RKO (cell line): ENCODE measurements around the gene DLGAP1.

ENCODE experiments used
- DNase-seq: peaks from one replicate; pipeline ENCODE4 v3.0.0-alpha.2; 2016; ENCODE audit warnings: low spot score

DLGAP1 gene

DNA sequence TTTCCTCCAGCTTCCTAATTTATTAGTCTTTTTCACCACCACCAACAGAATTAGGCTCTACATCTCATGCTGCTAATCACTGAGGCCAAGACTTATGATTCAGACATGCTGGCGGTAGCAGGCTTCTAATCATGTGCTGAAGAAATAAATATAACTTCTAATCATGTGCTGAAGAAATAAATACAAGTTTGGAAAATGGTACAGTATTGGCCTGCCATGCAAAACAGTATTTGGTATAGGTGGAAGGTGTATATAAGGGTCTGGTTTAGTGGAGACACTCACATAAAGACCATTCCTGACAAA, 764.4 kb downstream of the DLGAP1 start:
- no peak for DNase-seq

DNA sequence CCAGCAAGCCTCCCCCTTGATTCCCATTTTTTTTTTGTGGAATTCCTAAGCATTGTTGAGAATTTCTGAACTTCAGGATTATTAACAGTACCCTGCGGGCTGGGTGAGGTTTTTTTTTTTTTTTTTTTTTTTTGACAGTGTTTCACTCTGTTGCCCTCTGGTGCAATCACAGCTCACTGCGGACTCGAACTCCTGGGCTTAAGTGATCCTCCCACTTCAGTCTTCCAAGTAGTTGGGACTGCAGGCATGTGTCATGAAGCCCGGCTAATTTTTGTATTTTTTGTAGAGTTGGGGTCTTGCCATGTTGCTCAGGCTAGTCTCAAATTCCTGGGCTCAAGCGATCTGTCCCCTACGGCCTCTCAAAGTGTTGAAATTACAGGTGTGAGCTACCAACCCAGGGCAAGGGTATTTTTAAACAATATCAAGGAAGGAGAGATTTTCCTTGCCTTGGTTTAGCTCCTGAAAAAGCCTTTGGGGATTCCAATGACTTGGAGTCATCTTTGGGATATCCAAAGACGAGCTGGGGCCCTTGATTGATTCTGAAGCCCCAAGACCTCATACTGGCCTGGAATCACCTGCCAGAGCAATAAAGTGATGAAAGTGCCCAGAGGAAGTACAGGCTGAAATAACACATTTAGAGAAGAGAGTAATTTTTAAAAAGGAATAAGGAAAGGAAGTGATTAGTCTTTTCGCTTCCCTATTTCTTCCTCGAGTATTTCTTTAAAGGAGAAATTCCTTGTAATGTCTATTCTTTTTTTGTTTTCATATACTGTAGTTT, 764.9 kb downstream of the DLGAP1 start:
- DNase-seq = no peak

DNA sequence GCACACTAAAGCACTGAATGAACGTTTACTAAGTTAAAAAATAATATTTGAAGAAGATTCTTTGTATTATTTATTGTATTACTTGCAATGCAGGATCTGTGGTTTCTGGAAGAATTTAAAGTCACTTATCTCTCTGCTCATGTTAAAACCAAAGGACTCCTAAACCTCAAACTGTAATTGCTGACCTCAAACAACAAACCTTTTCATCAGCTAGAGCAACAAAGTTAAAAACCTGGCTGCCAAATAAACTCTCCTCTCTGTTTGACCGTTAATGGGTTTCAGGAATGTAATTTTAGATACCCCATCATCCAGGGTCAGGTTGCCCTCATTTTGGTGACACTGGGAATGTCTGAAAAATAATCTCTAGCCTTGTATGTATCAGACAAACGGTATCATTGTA, 766.0 kb downstream of the DLGAP1 start:
- no peak for DNase-seq

DNA sequence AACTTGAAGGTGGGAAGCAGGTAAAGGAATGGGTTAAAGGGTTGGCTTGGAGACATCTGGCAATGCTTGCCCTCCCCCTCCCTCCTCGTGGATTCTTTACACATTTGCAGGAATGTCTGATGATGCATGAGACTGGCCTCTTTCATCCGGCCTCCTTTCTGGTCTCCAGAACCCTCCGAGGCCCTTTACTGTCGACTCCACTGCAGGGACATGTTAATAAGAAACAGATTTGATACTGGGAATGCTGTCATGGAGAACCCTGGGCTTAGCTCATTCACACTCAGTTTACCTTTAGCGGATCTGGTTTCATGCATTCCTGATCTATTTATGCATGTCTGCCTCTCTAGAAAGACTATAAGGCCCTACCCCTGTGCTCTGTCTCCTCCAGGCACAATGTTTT, 766.4 kb downstream of the DLGAP1 start:
- DNase-seq = peak; percentile 9

DNA sequence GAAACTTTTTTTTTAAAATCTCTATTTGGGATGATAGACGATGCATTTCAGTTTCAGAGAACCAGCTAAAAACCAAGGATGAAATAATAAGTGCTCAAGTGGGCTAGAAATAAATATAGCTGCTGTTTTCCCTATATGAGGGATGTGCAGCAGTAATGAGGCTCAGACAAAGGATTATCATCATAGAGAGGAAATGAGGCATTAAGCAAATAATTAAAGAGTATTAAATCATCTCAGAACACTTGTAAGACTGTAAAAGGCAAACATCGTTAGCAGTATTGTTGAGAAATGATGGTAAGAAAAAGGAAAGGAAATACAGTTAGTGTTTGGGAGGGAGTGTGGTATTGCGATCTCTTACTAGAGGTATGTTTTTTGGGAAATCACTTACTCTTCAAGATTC, 771.6 kb downstream of the DLGAP1 start:
- DNase-seq = no peak

DNA sequence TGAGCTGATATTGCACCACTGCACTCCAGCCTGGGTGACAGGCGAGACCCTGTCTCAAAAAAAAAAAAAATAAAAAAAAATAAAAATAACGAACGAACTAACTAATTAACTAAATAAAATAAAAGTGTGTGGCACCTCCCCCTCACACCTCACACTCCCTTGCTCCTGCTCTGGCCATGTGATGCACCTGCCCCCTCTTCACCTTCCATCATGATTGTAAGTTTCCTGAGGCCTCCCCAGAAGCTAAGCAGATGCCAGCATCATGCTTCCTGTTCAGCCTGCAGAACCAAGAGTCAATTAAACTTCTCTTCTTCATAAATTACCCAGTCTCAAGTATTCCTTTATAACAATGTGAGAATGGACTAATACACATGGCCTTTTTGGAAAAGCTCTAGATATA, 773.0 kb downstream of the DLGAP1 start:
- DNase-seq = no peak

DNA sequence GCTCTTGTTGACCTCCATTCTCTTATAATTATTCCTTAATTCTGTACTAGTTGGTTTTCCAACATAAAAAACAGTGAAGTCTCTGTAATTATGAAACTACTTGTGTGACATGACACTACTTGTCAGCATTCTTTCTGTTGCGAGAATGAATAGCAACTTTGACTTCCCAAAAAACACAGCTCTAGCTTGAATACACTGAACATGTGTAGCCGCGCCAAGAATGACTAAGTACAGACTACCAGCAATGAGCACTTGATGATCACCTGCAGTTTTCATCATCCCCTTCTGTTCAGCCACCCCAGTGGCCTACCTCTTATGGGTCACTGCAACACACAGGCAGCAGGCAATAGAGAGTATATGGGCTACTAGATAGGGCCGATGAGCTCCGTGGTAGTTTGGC, 775.9 kb downstream of the DLGAP1 start:
- DNase-seq = no peak

DNA sequence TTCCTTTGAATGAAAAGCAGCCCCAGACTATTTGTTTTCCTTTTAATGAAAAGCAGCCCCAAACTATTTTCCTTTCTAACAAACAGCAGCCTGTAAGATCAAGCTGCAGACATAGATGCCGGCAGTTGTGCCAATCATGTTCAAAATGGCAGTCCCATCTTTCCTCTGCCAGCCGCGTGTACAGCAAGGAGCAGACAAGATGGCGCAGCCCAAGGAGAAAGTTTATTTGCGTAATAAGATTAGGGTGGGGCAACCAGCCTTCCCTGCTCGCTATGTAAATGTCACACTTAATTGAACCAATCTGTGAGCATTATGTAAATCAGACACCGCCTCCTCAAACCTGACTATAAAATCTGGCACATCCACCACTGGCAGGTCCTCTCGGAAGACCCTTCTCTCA, 779.1 kb downstream of the DLGAP1 start:
- DNase-seq = no peak

DNA sequence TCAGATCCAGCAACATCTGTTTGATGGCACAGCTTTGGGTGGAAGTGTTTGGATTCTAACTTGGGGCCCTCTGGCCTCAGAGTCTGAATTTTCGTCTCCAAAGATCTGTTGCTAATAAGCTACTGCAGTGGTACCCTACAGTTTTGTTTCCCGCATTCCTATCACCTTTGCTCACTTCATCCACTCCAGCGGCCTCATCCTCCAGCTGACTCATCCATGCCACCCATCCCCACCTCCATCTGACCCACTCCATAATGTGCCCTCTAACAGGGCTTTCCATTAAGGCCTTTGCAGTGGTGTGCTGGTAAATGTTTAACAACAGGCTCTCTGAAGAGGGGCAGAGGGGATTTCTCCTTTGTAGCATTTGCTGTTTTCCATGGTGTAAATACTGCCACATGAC, 779.7 kb downstream of the DLGAP1 start:
- no peak for DNase-seq

DNA sequence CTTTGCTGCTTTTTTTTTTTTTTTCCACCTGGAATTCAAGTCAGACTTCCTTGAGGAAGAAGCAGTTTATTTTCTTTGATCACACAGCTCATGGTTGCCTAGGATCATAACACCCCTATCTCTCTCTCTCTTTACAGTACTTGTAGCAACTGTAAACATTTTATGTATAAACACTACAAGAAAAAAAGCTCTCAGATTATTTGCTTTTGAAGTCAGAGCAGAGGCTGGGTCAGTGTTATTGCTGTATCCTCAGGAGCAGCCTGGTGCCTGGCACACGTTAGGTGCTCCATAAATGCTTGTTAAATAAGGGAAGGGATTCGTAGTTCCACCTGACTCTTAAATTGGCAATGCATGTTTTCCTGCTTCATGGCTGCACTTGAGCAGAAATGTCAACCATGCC, 783.9 kb downstream of the DLGAP1 start:
- no peak for DNase-seq

DNA sequence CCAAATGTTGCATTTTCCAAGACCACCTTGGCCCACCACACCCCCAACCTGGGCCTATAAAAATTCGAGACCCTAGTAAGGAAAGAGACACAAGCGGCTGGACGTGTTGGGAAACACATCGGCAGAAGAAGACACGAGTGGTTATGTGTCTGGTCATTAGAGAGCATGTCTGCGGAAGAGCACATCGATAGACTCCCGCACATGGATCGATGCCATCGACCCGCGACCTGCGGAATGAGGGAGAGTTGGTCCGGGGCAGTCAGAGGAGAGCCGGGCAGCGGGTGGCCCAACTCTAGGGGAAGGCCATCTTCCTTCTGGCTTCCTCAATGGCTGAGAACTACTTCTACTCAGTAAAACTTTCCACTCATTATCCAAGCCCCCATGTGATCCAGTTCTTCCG, 785.7 kb downstream of the DLGAP1 start:
- DNase-seq = no peak

DNA sequence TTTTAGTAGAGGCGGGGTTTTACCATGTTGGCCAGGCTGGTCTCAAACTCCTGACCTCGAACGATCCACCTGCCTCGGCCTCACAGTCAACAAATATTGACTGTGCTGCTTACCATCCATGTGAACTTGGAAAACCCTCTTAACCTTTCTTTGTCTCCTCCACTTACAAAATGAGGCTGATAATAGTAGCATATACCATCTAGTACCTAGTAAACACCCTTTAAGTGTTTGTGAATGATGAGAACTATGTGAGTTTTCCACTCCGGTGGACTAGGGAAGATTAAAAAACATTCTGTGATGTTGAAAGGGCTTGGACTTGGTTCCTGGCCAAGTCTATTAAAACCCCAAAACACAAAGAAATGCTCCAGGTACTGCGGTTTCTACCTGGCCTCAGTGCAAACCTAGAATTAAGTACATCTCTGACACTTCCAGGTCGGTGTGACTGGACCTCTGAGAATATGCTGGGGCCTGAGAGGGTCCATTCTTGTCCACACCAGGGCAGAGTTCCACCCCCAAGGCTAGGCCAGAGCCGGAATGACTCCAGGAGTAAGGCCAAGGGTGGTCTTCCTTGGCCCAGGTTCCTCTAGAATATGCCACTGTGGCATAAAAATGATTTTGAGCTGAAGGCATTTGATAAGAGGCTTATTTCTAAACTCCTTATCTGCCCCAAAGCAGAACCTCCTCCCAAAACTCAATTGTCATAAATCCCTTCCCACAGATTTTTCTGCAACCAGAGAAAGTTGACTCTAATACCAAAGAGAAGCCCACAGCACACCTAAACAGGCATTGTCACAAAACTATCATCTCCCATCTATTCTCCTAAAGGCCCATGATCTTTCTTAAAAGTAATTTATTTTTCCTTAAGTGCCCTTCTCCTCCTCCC, 787.6 kb downstream of the DLGAP1 start:
- DNase-seq = no peak

DNA sequence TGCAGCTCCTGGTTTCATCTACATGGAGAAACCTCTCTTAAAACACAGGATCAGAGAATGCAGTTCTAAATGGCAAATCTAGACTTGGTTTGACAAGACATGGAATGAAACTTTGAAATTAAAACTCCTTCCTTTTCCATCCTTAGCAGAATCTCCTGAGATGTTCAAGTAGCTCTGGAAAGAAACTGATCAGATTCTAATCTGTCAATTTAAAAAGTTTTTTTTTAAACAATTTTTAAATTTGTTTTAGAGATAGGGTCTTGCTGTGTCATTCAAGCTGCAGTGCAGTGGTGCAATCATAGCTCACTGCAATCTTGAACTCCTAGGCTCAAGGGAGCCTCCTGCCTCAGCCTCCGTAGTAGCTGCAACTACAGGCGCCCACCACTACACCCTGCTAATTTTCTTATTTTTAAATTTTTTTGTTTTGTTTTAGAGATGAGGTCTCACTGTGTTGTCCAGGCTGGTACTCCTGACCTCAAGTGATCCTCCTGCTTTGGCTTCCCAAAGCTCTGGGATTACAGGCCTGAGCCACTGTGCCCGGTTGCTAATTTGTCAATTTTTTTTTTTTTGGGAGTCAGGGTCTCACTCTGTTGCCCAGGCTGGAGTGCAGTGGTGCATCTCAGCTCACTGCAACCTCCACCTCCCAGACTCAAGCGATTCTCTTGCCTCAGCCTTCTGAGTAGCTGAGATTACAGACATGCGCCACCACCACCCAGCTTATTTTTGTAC, 788.4 kb downstream of the DLGAP1 start:
- no peak for DNase-seq

DNA sequence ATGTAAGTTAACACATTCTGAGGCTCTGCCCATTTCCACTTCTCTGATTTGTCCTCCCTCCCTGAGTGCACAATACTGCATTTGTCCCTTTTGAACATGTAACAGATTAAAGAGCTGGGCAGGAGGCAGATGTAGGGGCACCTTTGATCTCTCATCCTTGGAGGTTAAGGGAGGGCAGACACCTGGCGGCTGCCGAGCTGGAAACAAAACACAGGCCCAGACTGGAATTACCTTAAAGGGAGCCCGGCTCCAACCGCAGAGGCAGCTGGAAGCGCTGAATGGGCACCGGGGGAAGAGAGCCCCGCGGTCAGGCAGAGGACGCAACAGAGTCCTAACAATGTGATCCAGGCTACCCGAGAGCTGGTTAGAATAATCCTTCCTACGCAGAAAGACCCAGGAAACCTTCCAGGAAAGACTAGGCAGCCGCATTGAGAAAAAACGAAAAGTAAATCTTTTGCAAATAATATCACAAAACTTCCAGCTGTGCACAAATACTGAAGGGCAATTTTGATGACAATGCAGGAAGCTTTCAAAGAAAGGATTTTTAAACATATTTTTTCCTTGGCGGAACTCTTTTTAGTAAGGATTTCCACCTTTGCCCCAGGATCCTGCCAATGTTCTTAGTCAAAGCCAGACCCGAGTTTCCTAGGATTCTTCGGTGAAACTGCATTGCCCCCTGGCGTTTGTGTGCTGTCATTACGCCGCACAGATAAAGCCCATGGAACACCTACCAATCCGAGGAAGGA, 789.2 kb downstream of the DLGAP1 start:
- peak; percentile 84 for DNase-seq

DNA sequence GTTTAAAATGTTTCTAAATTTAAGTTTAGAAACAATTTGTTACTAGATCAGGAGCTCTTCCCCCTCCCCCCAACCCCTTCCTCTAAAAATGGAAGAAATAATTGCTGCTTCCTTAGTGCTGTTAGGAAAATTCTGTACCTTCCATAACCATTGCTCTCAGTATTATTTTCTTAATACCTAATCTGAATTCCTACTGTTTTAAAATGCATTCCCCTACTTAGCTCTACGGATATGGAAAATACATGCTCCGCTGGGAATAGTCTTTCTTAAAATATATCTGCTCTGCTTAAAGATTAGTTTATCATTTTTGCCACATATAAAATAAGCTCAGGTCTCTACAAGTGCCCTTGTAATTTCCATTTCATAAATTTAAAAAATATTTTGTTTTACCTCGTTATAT, 789.9 kb downstream of the DLGAP1 start:
- no peak for DNase-seq

DNA sequence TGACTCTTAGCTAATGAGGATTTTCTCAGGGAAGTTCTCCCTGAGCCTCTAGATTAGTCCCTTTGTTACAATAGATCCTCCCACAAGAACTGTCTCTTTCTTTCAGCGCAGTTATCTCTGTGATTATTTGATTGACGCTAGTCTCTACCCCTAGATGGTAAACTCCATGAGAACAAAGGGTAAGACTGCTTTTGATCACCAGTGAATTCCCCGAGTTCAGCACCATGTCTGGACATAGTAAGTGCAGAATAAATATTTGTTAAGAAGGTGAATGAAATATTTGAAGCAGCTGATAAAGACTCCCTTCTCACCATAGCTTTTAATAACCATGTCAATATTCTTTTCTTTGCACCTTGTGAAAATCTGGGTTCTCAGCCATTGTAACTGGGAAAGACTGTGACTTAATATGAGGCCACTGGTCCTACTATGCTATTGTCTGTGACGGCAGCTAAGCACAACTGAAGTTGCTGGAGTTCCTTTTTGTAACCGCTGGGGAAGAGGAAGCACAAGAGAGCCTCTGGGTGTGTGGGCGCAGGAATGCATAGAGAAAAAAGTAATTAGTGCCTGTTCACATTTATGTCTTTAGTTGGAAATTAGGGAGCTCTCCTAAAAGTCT, 790.4 kb downstream of the DLGAP1 start:
- no peak for DNase-seq

DNA sequence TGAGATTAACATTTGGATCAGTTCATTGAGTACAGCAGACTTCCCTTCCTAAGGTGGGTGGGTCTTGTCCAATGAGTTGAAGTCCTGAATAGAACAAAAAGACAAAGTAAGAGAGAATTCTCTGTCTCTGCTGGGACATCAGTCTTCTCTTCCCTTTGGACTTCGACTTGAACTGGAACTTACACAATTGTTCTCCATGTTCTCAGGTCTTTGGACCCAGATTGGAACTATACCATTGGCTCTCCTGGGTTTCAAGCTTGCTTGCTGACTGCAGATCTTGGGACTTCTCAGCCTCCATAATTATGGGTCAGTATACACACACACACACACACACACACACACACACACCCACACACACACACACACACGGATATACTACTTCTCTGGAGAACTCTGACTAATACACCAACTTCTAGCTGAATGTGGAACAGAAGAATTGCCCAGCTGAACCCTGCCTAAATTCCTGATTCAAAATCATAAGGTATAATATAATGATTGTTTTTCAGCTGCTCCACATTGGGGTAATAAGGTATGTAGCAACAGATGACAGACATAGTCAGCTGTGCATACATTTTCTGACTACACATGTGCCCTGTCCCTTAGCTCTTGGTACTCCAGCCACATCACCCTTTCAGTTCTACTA, 791.1 kb downstream of the DLGAP1 start:
- no peak for DNase-seq

DNA sequence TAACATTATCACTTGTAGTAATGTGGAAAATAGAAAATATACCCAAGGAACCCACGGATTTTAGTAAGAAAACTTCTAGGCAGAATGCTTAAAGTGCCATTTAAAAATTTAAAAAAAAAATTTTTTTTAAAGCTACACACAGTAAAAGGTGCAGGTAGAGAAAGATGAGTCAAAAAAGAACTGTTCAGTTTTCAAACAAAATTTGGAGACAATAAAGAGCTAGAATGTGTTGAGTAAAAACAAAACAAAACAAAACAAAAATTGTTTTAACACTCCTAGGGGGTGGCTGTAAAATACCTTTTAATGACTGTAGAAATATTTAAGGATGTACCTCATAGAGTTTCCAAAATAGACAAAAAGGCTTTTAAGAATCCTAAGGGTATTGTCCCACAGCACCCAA, 793.1 kb downstream of the DLGAP1 start:
- no peak for DNase-seq

DNA sequence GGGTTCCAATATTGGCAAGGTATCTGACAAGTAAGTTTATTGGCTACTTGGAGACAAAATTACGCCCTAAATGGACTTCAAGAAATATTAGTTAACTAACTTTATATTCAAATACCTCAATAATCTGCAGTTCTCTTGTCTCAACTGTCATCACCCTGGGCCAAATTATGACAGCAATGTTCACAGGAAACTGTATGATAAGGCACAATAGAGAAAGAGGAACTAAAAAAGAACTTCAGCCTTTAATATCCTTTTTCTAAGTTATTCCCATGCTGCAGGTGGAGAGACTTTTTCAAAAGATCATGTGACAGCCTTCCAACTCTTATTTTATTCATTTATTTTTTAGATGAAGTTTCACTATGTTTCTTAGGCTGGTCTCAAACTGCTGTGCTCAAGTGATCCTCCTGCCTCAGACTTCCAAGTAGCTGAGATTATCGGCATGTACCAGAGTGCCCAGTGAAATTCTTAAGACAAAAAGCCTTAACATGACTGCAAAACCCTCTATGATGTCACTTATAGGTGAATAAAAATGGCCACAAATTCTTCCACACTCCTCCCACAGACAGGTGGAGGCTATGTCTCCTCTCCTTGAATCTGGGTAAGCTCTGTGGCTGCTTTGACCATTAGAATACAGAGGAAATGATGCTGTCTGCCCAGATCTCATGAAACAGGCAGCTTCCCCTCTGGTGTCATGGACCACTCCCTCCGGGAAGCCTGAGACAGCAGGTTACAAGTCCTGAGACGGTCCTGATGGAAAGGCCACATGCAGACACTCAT, 794.2 kb downstream of the DLGAP1 start:
- DNase-seq = no peak

DNA sequence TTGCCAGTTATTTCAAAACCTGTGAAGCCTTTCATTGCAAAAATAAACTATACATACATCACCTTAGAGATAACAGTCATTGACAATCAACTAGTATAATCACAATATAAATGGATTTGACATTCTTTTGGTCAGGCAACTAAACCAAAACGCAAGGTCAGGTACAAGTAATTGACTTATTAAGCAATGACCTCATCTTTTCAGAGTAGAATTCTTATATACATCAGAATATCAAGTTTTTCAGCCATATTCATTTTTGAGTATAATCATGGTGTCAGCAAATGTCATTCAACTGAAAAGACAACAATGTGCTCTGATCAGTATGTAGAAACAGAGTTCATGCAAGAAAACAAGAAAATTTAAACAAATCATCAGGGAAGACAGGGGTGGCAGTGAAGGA, 796.6 kb downstream of the DLGAP1 start:
- no peak for DNase-seq
